Heart left ventricle (tissue), 13 donors: ENCODE results near the gene CDH12.

Experiments
- POLR2A ChIP-seq, 2 donors: fragments of 450-650 bp; IDR thresholded peaks; one replicate each; pipeline ENCODE4 v1.6.1; 2017; ENCODE audit warnings: antibody characterized with exemption in 2 of 2, mild to moderate bottlenecking in 2 of 2, moderate library complexity in 2 of 2
- TF ChIP-seq, protein P1 (sequence below), 12 donors: fragments of 200-600 bp; sonication (generic) in 4 of 12; IDR thresholded peaks; one replicate each; pipeline versions ENCODE4 v1.5.0 to v1.8.0; 2018 to 2022; ENCODE audit warnings: antibody characterized with exemption in 12 of 12, mild to moderate bottlenecking in 5 of 12
- donor health status: ischemic (EF 13 %, LVEDD 7.1; RV severe dilation, severe dysfunction).
- donor health status: DM: no; HTN: yes; CAD: no.
- donor health status: DM: no; HTN: no; CAD: no.
- donor health status: ischemic (EF 25% LVEDD 6.9; RV normal size, moderate dysfunction).
- donor health status: ischemic (EF 25% LVEDD 5.7; RV mildly dilated, moderate dysfunction).
- donor health status: ischemic (EF 35%, LVEDD 5.7; RV mildly dilated, moderate dysfunction).
- donor health status: nonischemic (EF 11% LVEDD 7.7; RV severe dilation, severe dysfunction).
- donor health status: DM: yes; HTN: yes; CAD: no.
- donor health status: PGD.
- donor health status: ischemic (EF 29% LVEDD 5.4; RV normal size, mild dysfunction).
- donor health status: nonischemic (EF 23%, LVEDD 6.1; RV moderate dilation, normal function).

- no peak for TF ChIP-seq POLR2A (IDR thresholded peaks at IDR 0.05)
- TF ChIP-seq, protein P1, sequence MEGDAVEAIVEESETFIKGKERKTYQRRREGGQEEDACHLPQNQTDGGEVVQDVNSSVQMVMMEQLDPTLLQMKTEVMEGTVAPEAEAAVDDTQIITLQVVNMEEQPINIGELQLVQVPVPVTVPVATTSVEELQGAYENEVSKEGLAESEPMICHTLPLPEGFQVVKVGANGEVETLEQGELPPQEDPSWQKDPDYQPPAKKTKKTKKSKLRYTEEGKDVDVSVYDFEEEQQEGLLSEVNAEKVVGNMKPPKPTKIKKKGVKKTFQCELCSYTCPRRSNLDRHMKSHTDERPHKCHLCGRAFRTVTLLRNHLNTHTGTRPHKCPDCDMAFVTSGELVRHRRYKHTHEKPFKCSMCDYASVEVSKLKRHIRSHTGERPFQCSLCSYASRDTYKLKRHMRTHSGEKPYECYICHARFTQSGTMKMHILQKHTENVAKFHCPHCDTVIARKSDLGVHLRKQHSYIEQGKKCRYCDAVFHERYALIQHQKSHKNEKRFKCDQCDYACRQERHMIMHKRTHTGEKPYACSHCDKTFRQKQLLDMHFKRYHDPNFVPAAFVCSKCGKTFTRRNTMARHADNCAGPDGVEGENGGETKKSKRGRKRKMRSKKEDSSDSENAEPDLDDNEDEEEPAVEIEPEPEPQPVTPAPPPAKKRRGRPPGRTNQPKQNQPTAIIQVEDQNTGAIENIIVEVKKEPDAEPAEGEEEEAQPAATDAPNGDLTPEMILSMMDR (IDR thresholded peaks at IDR 0.05) = no peak
Measured at GRCh38 chr5:22249209-22249729, 603.9 kb downstream of the CDH12 start.
